Hepatocyte (in vitro differentiated cells): ENCODE measurements around the gene ERG.

Source experiments
- EZH2phosphoT487 ChIP-seq: fragments of 200-600 bp; sonication (generic); IDR thresholded peaks from one replicate; pipeline ENCODE4 v1.6.1; 2018; ENCODE audit warnings: antibody characterized with exemption, mild to moderate bottlenecking, low read depth, moderate library complexity; ENCODE audit not compliant: unreplicated experiment, severe bottlenecking
- TF ChIP-seq, protein P1 (sequence below): fragments of 200-600 bp; sonication (generic); IDR thresholded peaks from 2 replicates; pipeline ENCODE4 v1.5.1; 2016; ENCODE audit warnings: antibody characterized with exemption, mild to moderate bottlenecking; ENCODE audit not compliant: poor library complexity

DNA sequence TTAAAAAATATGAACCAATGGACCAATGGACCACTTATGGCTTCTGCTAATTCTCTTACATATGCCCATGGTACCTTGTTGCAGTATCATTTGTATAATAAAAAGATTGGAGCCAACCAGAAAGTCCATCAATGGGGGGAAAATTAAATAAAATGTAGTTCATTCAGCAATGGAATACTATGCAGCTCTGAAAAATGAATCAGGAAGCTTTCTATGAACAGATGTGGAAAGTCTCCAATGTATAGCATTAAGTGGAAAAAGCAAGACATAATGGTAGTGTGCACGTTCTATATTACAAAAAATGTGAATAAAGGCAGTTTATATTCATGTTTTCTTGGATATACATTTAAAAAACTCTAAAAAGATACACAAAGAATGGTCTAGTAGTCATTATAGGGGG lies 140.2 kb downstream of the ERG start:
- TF ChIP-seq, protein P1, sequence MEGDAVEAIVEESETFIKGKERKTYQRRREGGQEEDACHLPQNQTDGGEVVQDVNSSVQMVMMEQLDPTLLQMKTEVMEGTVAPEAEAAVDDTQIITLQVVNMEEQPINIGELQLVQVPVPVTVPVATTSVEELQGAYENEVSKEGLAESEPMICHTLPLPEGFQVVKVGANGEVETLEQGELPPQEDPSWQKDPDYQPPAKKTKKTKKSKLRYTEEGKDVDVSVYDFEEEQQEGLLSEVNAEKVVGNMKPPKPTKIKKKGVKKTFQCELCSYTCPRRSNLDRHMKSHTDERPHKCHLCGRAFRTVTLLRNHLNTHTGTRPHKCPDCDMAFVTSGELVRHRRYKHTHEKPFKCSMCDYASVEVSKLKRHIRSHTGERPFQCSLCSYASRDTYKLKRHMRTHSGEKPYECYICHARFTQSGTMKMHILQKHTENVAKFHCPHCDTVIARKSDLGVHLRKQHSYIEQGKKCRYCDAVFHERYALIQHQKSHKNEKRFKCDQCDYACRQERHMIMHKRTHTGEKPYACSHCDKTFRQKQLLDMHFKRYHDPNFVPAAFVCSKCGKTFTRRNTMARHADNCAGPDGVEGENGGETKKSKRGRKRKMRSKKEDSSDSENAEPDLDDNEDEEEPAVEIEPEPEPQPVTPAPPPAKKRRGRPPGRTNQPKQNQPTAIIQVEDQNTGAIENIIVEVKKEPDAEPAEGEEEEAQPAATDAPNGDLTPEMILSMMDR, result no peak
- no peak for TF ChIP-seq EZH2phosphoT487
